Thymus (tissue), 11 donors: ENCODE results near the gene ZNF740. TPM values are rescaled to one million over a fixed set of nuclear protein-coding genes. Genes with fewer than 3 reads are reported as not detected.
A peak's percentile ranks its signal among the peaks of the same experiment; 100 is the strongest.

Source experiments
- DNase-seq, 9 donors: peaks; one replicate each; pipeline ENCODE4 v3.0.0-alpha.2; 2013; ENCODE audit warnings: low spot score in 9 of 9, low read depth in 6 of 9, missing footprints in 1 of 9
- H3K27ac ChIP-seq, 2 donors: one replicate each; pipeline ENCODE4 v1.5.1; 2013; ENCODE audit warnings: control low read depth in 1 of 2, low read depth in 1 of 2, low read length in 1 of 2, mild to moderate bottlenecking in 1 of 2, moderate library complexity in 1 of 2
- H3K27me3 ChIP-seq, 2 donors: one replicate each; pipeline ENCODE4 v1.5.1; 2013; ENCODE audit warnings: low read length in 1 of 2; ENCODE audit not compliant: control insufficient read depth in 2 of 2, insufficient read depth in 1 of 2
- H3K36me3 ChIP-seq, 2 donors: one replicate each; pipeline ENCODE4 v1.5.1; 2013; ENCODE audit warnings: low read length in 1 of 2, mild to moderate bottlenecking in 1 of 2, moderate library complexity in 1 of 2; ENCODE audit not compliant: control insufficient read depth in 2 of 2, insufficient read depth in 2 of 2
- H3K4me1 ChIP-seq, 2 donors: one replicate each; pipeline ENCODE4 v1.5.1; 2013; ENCODE audit warnings: low read length in 2 of 2; ENCODE audit not compliant: control insufficient read depth in 2 of 2, insufficient read depth in 2 of 2
- H3K4me3 ChIP-seq, 2 donors: one replicate each; pipeline ENCODE4 v1.5.1; 2013; ENCODE audit warnings: low read length in 2 of 2, control low read depth in 1 of 2, mild to moderate bottlenecking in 1 of 2
- H3K9me3 ChIP-seq, 2 donors: one replicate each; pipeline ENCODE4 v1.5.1; 2013; ENCODE audit warnings: low read length in 1 of 2, mild to moderate bottlenecking in 1 of 2; ENCODE audit not compliant: control insufficient read depth in 2 of 2, insufficient read depth in 1 of 2
- WGBS: extraction: QIAGEN DNeasy Blood & Tissue Kit; methylation state at CpG from one replicate; pipeline ENCODE4 v1.1.7; 2013; 5-methylcytosine and 5-hydroxymethylcytosine counted together
- polyA plus RNA-seq: library from polyadenylated mRNA; stranded (reverse); fragments of 200-250 nt; gene quantifications from one replicate; pipeline ENCODE4 v1.2.3, GENCODE V29; 2013
- total RNA-seq: library from RNA; stranded (reverse); fragments of 120-200 nt; gene quantifications from one replicate; pipeline ENCODE4 v1.2.4, GENCODE V29; 2013
- donor health status: healthy.

ZNF740 gene
- total and polyA plus RNA-seq, 2 donors, result 10.3 to 22.6 TPM

GRCh38 chr12:53190108-53190729 lies 9.7 kb downstream of the ZNF740 start:
- H3K27ac ChIP-seq, result no peak overlapping the region
- H3K27me3 ChIP-seq, result no peaks in the 10 kb centered on the region
- H3K4me3 ChIP-seq, result no peak overlapping the region
- DNase-seq, result peak in 1 of 9 donors; percentile 50
- 81% methylated on average over 14 of the region's 14 CpGs for WGBS
- peaks cover 0 to 14% of the 10 kb centered on the region in 2 donors for H3K4me1 ChIP-seq
- peaks cover 55 to 68% of the 10 kb centered on the region in 2 donors for H3K36me3 ChIP-seq
- H3K9me3 ChIP-seq, result no peaks in the 10 kb centered on the region

GRCh38 chr12:53191096-53191884 lies 10.8 kb downstream of the ZNF740 start:
- no peak overlapping the region for H3K27ac ChIP-seq

DNA sequence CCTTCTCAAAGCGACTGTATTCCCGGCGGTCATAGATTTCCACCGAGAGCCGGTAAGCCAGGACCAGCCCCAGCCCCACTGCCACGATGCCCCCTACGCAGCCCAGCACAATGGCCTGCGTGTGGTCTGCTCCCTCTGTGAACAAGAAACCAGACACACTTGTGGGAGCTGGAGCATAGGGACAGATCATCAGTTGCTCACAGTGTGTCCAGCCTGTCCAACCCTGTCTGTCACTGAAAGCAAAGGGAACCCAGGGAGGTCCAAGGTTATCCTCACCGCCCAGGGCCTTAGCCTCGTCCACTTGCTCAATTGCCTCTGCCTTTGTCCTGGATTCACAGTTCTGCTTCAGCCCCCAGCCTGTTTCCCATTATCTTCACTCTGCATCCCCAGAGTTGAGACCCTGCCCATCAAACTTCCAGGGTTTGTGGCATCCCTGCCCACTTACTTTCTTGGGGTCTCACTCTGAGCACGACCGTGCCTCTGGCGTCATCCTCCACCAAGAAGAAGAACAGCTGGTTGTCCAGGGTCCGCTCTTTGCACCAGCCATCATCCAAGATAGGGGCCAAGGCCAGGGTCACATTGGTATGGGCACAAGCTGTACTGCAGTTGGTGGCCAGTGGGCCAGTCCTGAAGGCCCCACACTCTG lies 11.5 kb downstream of the ZNF740 start:
- no peak overlapping the region for H3K4me3 ChIP-seq
- no peaks in the 10 kb centered on the region for H3K9me3 ChIP-seq
- WGBS, result 98% methylated on average over 14 of the region's 14 CpGs
- H3K4me1 ChIP-seq, result peaks cover 0 to 9% of the 10 kb centered on the region in 2 donors
- peaks cover 37 to 58% of the 10 kb centered on the region in 2 donors for H3K36me3 ChIP-seq
- H3K27me3 ChIP-seq, result no peaks in the 10 kb centered on the region
- H3K27ac ChIP-seq, result no peak overlapping the region
- no peak for DNase-seq

More at GRCh38 chr12:53191096-53191884, 10.8 kb downstream of the ZNF740 start:
- Histone ChIP-seq H3K36me3 (peaks cover 45 to 59% of the 10 kb centered on the region in 2 donors), H3K4me1 (peaks cover 0 to 9% of the 10 kb centered on the region in 2 donors), H3K4me3 (no peak overlapping the region), H3K27me3 (no peaks in the 10 kb centered on the region), H3K9me3 (no peaks in the 10 kb centered on the region)
- WGBS, result 96% methylated on average over 11 of the region's 11 CpGs
- DNase-seq, result no peak

DNA sequence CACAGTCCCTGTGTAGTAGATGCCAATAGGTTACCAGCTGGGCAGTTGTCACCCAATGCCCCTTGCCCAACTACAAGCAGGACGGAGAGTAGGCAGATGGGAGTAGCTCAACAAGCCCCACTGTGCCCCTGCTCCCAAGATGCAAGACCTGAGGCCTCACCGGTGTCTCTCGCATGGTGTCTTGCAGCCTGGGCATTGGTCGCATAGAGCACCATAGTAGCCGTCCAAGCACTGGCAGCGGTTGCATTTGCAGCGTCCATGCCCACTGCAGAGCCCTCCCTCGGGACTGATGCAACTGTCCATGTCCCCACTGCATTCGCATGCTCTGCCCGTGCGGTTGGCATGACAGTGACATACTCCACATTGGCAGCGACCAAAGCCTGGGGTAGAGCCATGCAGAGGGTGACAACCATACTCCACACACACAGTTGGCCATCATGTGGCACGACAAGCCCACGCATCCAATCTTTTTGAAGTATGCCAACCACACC lies 12.1 kb downstream of the ZNF740 start:
- H3K9me3 ChIP-seq, result no peaks in the 10 kb centered on the region
- H3K27ac ChIP-seq, result no peak overlapping the region
- 97% methylated on average over 14 of the region's 14 CpGs for WGBS
- H3K4me3 ChIP-seq, result no peak overlapping the region
- H3K27me3 ChIP-seq, result no peaks in the 10 kb centered on the region
- peaks cover 0 to 14% of the 10 kb centered on the region in 2 donors for H3K4me1 ChIP-seq
- H3K36me3 ChIP-seq, result peaks cover 32 to 53% of the 10 kb centered on the region in 2 donors
- no peak for DNase-seq

GRCh38 chr12:53193040-53193439 lies 12.5 kb downstream of the ZNF740 start:
- WGBS, result 96% methylated on average over 9 of the region's 9 CpGs
- Histone ChIP-seq H3K27ac (no peak overlapping the region), H3K9me3 (no peaks in the 10 kb centered on the region), H3K4me1 (peaks cover 0 to 18% of the 10 kb centered on the region in 2 donors), H3K4me3 (no peak overlapping the region), H3K27me3 (no peaks in the 10 kb centered on the region), H3K36me3 (peaks cover 27 to 48% of the 10 kb centered on the region in 2 donors)
- no peak for DNase-seq

DNA sequence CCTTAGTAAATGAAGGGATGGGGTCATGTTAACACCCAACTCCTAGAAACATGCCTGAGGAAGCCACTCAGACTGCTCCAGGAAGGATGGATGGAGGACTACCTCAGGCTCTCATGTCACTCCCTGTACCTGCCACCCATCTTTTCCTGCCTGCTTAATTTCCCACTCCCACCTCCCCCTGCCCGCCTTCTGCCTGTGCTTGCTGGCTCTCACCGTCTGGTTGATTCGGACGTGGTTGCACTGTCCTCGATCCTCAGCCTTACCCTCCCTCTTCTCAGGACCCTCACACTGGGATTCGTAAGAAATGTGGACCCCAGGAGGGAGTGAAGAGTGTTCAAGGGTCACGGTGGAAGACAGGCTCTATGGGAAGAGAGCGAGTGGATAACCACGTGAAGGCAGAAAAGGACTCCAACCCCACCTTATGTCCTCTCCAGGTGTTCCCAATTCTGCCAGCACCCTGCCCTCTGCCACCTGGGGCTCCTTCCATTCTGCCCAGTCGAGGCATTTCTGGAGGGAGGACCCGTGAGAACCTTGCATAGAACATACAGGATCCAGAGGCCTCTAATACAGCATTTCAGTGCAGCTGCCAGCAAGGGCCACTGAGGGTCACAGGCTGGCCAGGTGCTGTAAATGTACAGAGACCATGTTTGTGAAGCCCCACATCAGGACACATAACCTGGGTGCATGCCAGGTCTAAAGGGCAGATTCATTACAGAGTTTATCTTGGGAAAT lies 13.6 kb downstream of the ZNF740 start:
- H3K4me1 ChIP-seq, result peaks cover 3 to 29% of the 10 kb centered on the region in 2 donors
- no peaks in the 10 kb centered on the region for H3K9me3 ChIP-seq
- no peaks in the 10 kb centered on the region for H3K27me3 ChIP-seq
- WGBS, result 94% methylated on average over 11 of the region's 11 CpGs
- H3K27ac ChIP-seq, result no peak overlapping the region
- no peak for DNase-seq
- no peak overlapping the region for H3K4me3 ChIP-seq
- H3K36me3 ChIP-seq, result peaks cover 19 to 38% of the 10 kb centered on the region in 2 donors

DNA sequence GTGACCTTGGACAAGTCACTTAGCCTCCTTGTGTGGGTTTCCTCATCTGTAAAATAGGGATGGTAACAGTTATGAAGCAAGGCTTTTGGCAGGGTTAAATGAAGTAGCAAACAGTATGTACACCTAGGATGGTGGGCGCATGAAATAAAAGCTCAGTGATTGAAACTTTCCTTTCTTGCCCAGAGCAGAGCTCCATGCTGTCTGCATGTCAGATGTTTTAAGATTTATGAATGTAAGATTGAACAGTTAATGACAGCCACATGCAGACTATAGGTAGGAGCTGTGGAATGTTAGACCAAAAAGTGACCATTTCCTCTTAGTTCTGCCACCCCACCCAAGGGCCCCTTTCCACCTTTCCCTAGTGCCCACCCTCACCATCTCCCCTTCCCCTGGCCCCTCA lies 14.5 kb downstream of the ZNF740 start:
- Histone ChIP-seq H3K27ac (no peak overlapping the region), H3K9me3 (no peaks in the 10 kb centered on the region), H3K4me3 (no peak overlapping the region), H3K36me3 (peaks cover 19 to 34% of the 10 kb centered on the region in 2 donors), H3K4me1 (peaks cover 5 to 33% of the 10 kb centered on the region in 2 donors), H3K27me3 (no peaks in the 10 kb centered on the region)
- 100% methylated on average over 1 of the region's 1 CpG for WGBS
- no peak for DNase-seq

DNA sequence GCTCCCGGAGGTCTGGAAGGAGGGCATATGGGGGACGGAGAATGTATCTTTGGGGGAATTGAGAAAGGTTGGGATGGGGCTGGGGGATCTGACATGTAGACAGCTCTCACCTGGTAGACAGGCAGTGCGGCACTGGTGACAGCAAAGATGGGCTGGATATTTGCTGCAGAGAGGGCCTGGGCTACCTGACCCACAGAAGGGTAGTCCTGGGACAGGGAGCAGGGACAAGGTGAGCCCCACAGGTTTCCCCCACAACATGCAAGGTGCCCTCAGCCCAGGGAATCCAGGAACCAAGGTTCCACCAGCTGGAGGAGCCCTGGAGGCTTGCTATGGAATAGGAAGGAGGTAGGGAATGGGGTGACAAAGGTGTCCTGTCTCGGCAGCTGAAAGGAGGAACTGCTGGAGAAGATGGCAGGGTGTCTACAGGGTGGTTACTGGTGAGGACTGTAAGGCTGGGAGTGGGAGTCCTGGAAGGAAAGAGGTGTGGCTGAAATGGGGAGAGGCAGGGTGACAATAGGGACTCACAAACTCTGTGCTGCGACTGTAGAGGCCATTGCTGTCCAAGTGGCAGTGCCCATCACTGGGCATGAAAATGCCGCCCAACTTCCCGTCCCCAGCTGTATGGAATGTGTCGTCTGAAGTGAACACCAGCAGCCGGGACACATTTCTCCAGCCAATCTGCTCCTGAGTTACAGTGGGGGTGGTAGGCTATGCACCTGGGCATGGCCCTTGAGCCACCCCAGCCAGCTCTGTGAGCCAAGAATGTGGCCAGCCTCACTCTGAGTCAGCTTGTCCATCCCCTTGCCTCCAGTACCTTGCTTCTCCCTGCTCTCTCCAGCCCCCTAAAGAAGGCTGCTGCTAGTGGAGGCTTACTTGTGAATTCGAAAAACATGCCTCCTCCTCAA lies 15.2 kb downstream of the ZNF740 start:
- no peaks in the 10 kb centered on the region for H3K27me3 ChIP-seq
- WGBS, result 97% methylated on average over 10 of the region's 10 CpGs
- no peak overlapping the region for H3K27ac ChIP-seq
- DNase-seq, result no peak
- no peaks in the 10 kb centered on the region for H3K9me3 ChIP-seq
- peaks cover 19 to 29% of the 10 kb centered on the region in 2 donors for H3K36me3 ChIP-seq
- H3K4me1 ChIP-seq, result peaks cover 5 to 38% of the 10 kb centered on the region in 2 donors
- H3K4me3 ChIP-seq, result no peak overlapping the region
